GM18517 (cell line): ENCODE data around the gene PAGE3.

Experiments
- ATAC-seq: cut with Tn5 transposase; IDR thresholded peaks from one replicate; pipeline ENCODE4 v1.9.1; 2021; ENCODE audit warnings: mild to moderate bottlenecking, moderate library complexity; ENCODE audit not compliant: unreplicated experiment

The PAGE3 gene

GRCh38 chrX:55264816-55265215 lies at the start of gene PAGE3:
TSS of gene PAGE3 (minus strand) at chrX:55264916. CDS start at chrX:55263903, 1,013 bp downstream.
- no peak for ATAC-seq

GRCh38 chrX:55312655-55313054 lies 47.9 kb upstream of the PAGE3 start:
- ATAC-seq, result no peak

- ATAC-seq, result no peak
Measured at GRCh38 chrX:55290963-55291362, 26.2 kb upstream of the PAGE3 start.

- no peak for ATAC-seq
Measured at GRCh38 chrX:55279832-55280231, 15.1 kb upstream of the PAGE3 start.

- ATAC-seq, result no peak
Measured at GRCh38 chrX:55260806-55261205, 3.9 kb downstream of the PAGE3 start.

- ATAC-seq, result no peak
Measured at GRCh38 chrX:55253528-55253927, 11.2 kb downstream of the PAGE3 start.

GRCh38 chrX:55240788-55241340 lies 23.9 kb downstream of the PAGE3 start:
- no peak for ATAC-seq

GRCh38 chrX:55220119-55220794 lies 44.5 kb downstream of the PAGE3 start, which contains the start of gene PAGE5:
TSS of gene PAGE5 (plus strand) at chrX:55220346. CDS start at chrX:55221383, 1,037 bp downstream.
- ATAC-seq, result no peak

- no peak for ATAC-seq
Measured at GRCh38 chrX:55213381-55213780, 51.3 kb downstream of the PAGE3 start.

- ATAC-seq, result no peak
Measured at GRCh38 chrX:55210931-55211677, 53.6 kb downstream of the PAGE3 start.
